CD4-positive, CD25-positive, alpha-beta regulatory T cell (primary cell): Measurements from ENCODE around the gene TMEM237. TPM values are rescaled to one million over a fixed set of nuclear protein-coding genes. Genes with fewer than 3 reads are reported as not detected.

ENCODE experiments used
- ATAC-seq, 2 donors: fragments of 150-1000 bp; cut with Tn5 transposase; one replicate each; pipeline ENCODE4 v1.10.0; 2021; ENCODE audit warnings: low read depth in 2 of 2, moderate number of reproducible peaks in 2 of 2, moderate library complexity in 1 of 2
- DNase-seq, 3 donors: peaks; one replicate each; pipeline versions ENCODE4 v3.0.0 to v3.0.0-alpha.2; 2012 to 2022; ENCODE audit warnings: mixed read lengths in 1 of 3
- H3K27ac ChIP-seq: one replicate; pipeline ENCODE4 v1.7.0; 2013; ENCODE audit warnings: mild to moderate bottlenecking, low read length; ENCODE audit not compliant: insufficient read depth, poor library complexity, severe bottlenecking
- H3K27me3 ChIP-seq: one replicate; pipeline ENCODE4 v1.7.0; 2013; ENCODE audit warnings: low read length; ENCODE audit not compliant: control insufficient read depth, insufficient read depth
- H3K36me3 ChIP-seq: one replicate; pipeline ENCODE4 v1.7.0; 2013; ENCODE audit warnings: mild to moderate bottlenecking, low read length, moderate library complexity; ENCODE audit not compliant: control insufficient read depth, insufficient read depth
- H3K4me1 ChIP-seq: 2 replicates; pipeline ENCODE4 v1.7.0; 2013; ENCODE audit warnings: mild to moderate bottlenecking, low read length; ENCODE audit not compliant: insufficient read depth, control insufficient read depth, poor library complexity, severe bottlenecking
- H3K4me3 ChIP-seq: one replicate; pipeline ENCODE4 v1.7.0; 2013; ENCODE audit warnings: low read depth, mild to moderate bottlenecking, low read length, moderate library complexity
- H3K9me3 ChIP-seq, 2 experiments: 1 replicate in 1 of 2; 2 replicates in 1 of 2; pipeline ENCODE4 v1.7.0; 2013; ENCODE audit warnings: low read length in 2 of 2, mild to moderate bottlenecking in 1 of 2, moderate library complexity in 1 of 2; ENCODE audit not compliant: control insufficient read depth in 2 of 2
- H3K27ac Mint-ChIP-seq, 3 donors: one replicate each; pipeline ENCODE4 v1.8.0; 2020 to 2022; ENCODE audit warnings: mild to moderate bottlenecking in 3 of 3, mixed read lengths in 3 of 3, moderate library complexity in 2 of 3
- H3K27me3 Mint-ChIP-seq: one replicate; pipeline ENCODE4 v1.8.0; 2022; ENCODE audit warnings: mild to moderate bottlenecking, mixed read lengths
- H3K36me3 Mint-ChIP-seq: one replicate; pipeline ENCODE4 v1.8.0; 2020; ENCODE audit warnings: mixed read lengths
- H3K4me1 Mint-ChIP-seq, 4 donors: one replicate each; pipeline ENCODE4 v1.8.0; 2020 to 2022; ENCODE audit warnings: mixed read lengths in 4 of 4, mild to moderate bottlenecking in 1 of 4
- H3K4me3 Mint-ChIP-seq, 4 donors: one replicate each; pipeline ENCODE4 v1.8.0; 2020 to 2022; ENCODE audit warnings: mild to moderate bottlenecking in 4 of 4, mixed read lengths in 4 of 4, moderate library complexity in 3 of 4
- H3K9me3 Mint-ChIP-seq, 7 donors: one replicate each; pipeline ENCODE4 v1.8.0; 2020 to 2022; ENCODE audit warnings: mixed read lengths in 7 of 7, mild to moderate bottlenecking in 3 of 7, moderate library complexity in 2 of 7
- polyA plus RNA-seq, 4 donors: library from polyadenylated mRNA; unstranded; fragments of 300-500 nt; fragmentation: Illumina TruSeq; gene quantifications; one replicate each; pipeline ENCODE4 v1.2.3, GENCODE V29; 2021
- total RNA-seq: library from RNA; stranded (reverse); gene quantifications from one replicate; pipeline ENCODE4 v1.2.3, GENCODE V29; 2022

Gene TMEM237
- total and polyA plus RNA-seq, 5 donors from 2014 or later = 2.4 to 6.5 (median 4.3) TPM

GRCh38 chr2:201579536-201579935 is 63.8 kb downstream of the TMEM237 start:
- H3K4me1 Mint-ChIP-seq = peaks cover 0 to 2% (median 0%) of the 10 kb centered on the region in 4 donors
- H3K27me3 ChIP-seq = no peaks in the 10 kb centered on the region
- peaks cover 35% of the 10 kb centered on the region for H3K27me3 Mint-ChIP-seq
- H3K9me3 ChIP-seq = no peaks in the 10 kb centered on the region
- no peak for DNase-seq
- ATAC-seq = no peak
- peaks cover 0 to 1% (median 0%) of the 10 kb centered on the region in 7 donors for H3K9me3 Mint-ChIP-seq
- H3K36me3 Mint-ChIP-seq = peaks cover 4% of the 10 kb centered on the region
- H3K4me1 ChIP-seq = no peaks in the 10 kb centered on the region
- no peaks in the 10 kb centered on the region for H3K36me3 ChIP-seq
- no peak overlapping the region for H3K4me3 Mint-ChIP-seq
- no peak overlapping the region for H3K4me3 ChIP-seq
- H3K27ac Mint-ChIP-seq = no peak overlapping the region
- H3K27ac ChIP-seq = no peak overlapping the region

- Mint-ChIP-seq H3K27ac (no peak overlapping the region), H3K27me3 (peaks cover 28% of the 10 kb centered on the region), H3K36me3 (peaks cover 4% of the 10 kb centered on the region), H3K9me3 (peaks cover 0 to 2% (median 0%) of the 10 kb centered on the region in 7 donors), H3K4me1 (peaks cover 0 to 9% (median 3%) of the 10 kb centered on the region in 4 donors), H3K4me3 (no peak overlapping the region)
- Histone ChIP-seq H3K27ac (no peak overlapping the region), H3K4me3 (no peak overlapping the region), H3K27me3 (no peaks in the 10 kb centered on the region), H3K36me3 (no peaks in the 10 kb centered on the region), H3K4me1 (no peaks in the 10 kb centered on the region), H3K9me3 (no peaks in the 10 kb centered on the region)
- DNase-seq (no peak), ATAC-seq (no peak)
Observed at GRCh38 chr2:201575971-201576370, 67.3 kb downstream of the TMEM237 start.

- peaks cover 7% of the 10 kb centered on the region for H3K36me3 Mint-ChIP-seq
- no peak overlapping the region for H3K4me3 ChIP-seq
- H3K4me1 ChIP-seq = no peaks in the 10 kb centered on the region
- H3K27me3 ChIP-seq = no peaks in the 10 kb centered on the region
- no peaks in the 10 kb centered on the region for H3K36me3 ChIP-seq
- H3K4me1 Mint-ChIP-seq = peaks cover 0 to 9% (median 3%) of the 10 kb centered on the region in 4 donors
- H3K27ac Mint-ChIP-seq = peak overlapping the region in 1 of 3 donors; percentile 38
- DNase-seq = no peak
- H3K9me3 Mint-ChIP-seq = peaks cover 0 to 2% (median 0%) of the 10 kb centered on the region in 7 donors
- no peak for ATAC-seq
- no peak overlapping the region for H3K4me3 Mint-ChIP-seq
- H3K27me3 Mint-ChIP-seq = peaks cover 16% of the 10 kb centered on the region
- H3K9me3 ChIP-seq = no peaks in the 10 kb centered on the region
- no peak overlapping the region for H3K27ac ChIP-seq
Observed at GRCh38 chr2:201574766-201575165, 68.5 kb downstream of the TMEM237 start.

- no peak overlapping the region for H3K27ac ChIP-seq
Observed at GRCh38 chr2:201572846-201573508, 70.3 kb downstream of the TMEM237 start.

More at GRCh38 chr2:201572846-201573508, 70.3 kb downstream of the TMEM237 start:
- Mint-ChIP-seq H3K9me3 (peaks cover 0 to 3% (median 0%) of the 10 kb centered on the region in 7 donors), H3K4me1 (peaks cover 0 to 9% (median 3%) of the 10 kb centered on the region in 4 donors), H3K4me3 (peak overlapping the region in 1 of 4 donors; percentile 47), H3K27me3 (peaks cover 16% of the 10 kb centered on the region), H3K27ac (no peak overlapping the region), H3K36me3 (peaks cover 7% of the 10 kb centered on the region)
- Histone ChIP-seq H3K4me1 (no peaks in the 10 kb centered on the region), H3K4me3 (no peak overlapping the region), H3K9me3 (no peaks in the 10 kb centered on the region), H3K27me3 (peaks cover 2% of the 10 kb centered on the region), H3K36me3 (no peaks in the 10 kb centered on the region)
- DNase-seq (no peak), ATAC-seq (no peak)

Other genes starting within 250 kb of the TMEM237 start
- gene TRAK2, start 192.0 kb downstream of the TMEM237 start, total RNA-seq = 66.5 TPM
- 10 to 100 TPM; 53.0 to 65.2 (median 56.8) TPM for gene TRAK2, start 192.0 kb downstream of the TMEM237 start, polyA plus RNA-seq
- 11.0 TPM for gene STRADB, start 191.8 kb downstream of the TMEM237 start, total RNA-seq
- 10 to 100 TPM; 34.2 to 44.2 (median 35.6) TPM for gene STRADB, start 191.8 kb downstream of the TMEM237 start, polyA plus RNA-seq
- gene MPP4, start 55.1 kb upstream of the TMEM237 start, total RNA-seq = not detected
- gene MPP4, start 55.1 kb upstream of the TMEM237 start, polyA plus RNA-seq = not detected
- gene ALS2, start 137.4 kb upstream of the TMEM237 start, total RNA-seq = 9.9 TPM
- 1 to 10 TPM; 3.4 to 4.6 (median 4.2) TPM for gene ALS2, start 137.4 kb upstream of the TMEM237 start, polyA plus RNA-seq
- not detected for gene CDK15, start 163.0 kb upstream of the TMEM237 start, total RNA-seq
- not detected for gene CDK15, start 163.0 kb upstream of the TMEM237 start, polyA plus RNA-seq